Tibial artery (tissue), 4 donors: Measurements from ENCODE around the gene BRWD1.

ENCODE experiments used
- DNase-seq, 2 donors: peaks; one replicate each; pipeline ENCODE4 v3.0.0-alpha.2; 2019
- H3K27ac ChIP-seq, 2 donors: fragments of 200-600 bp; sonication (generic) in 1 of 2; 1 replicate in 1 of 2; 2 replicates in 1 of 2; pipeline ENCODE4 v1.5.1; 2018 to 2019; ENCODE audit warnings: mild to moderate bottlenecking in 1 of 2
- H3K27me3 ChIP-seq, 2 donors: fragments of 200-600 bp; sonication (generic) in 1 of 2; one replicate each; pipeline versions ENCODE4 v1.5.1 to v1.6.0; 2016 to 2019
- H3K36me3 ChIP-seq, 3 donors: fragments of 200-600 bp; sonication (generic) in 2 of 3; one replicate each; pipeline ENCODE4 v1.5.1; 2016 to 2019; ENCODE audit warnings: mild to moderate bottlenecking in 2 of 3
- H3K4me1 ChIP-seq, 4 donors: fragments of 200-600 bp; sonication (generic) in 2 of 4; 1 replicate in 3 of 4; 2 replicates in 1 of 4; pipeline ENCODE4 v1.5.1; 2016 to 2019
- H3K4me3 ChIP-seq, 2 donors: fragments of 200-600 bp; sonication (generic) in 1 of 2; 1 replicate in 1 of 2; 2 replicates in 1 of 2; pipeline ENCODE4 v1.5.1; 2018 to 2019; ENCODE audit warnings: mild to moderate bottlenecking in 2 of 2
- H3K9me3 ChIP-seq, 3 donors: fragments of 200-600 bp; sonication (generic) in 1 of 3; one replicate each; pipeline ENCODE4 v1.5.1; 2016 to 2019
- CTCF ChIP-seq, 2 experiments: fragments of 200-600 bp in 1 of 2; fragments of 450-650 bp in 1 of 2; IDR thresholded peaks; one replicate each; pipeline ENCODE4 v1.5.1; 2017 to 2019; ENCODE audit warnings: antibody characterized with exemption in 2 of 2, mild to moderate bottlenecking in 1 of 2, moderate library complexity in 1 of 2
- intact Hi-C: fragments of 100-400 bp; cut with DNase I; formaldehyde crosslinking; loops from one replicate; pipeline ENCODE4 v1.15.0; 2023; ENCODE audit warnings: low total_unique reads

Gene BRWD1

GRCh38 chr21:39326607-39327307 lies 13.3 kb upstream of the BRWD1 start:
- Histone ChIP-seq H3K4me1 (no peaks in the 10 kb centered on the region), H3K4me3 (no peak overlapping the region), H3K27ac (no peak overlapping the region), H3K27me3 (peaks cover 0 to 2% of the 10 kb centered on the region in 2 donors), H3K9me3 (no peaks in the 10 kb centered on the region), H3K36me3 (no peaks in the 10 kb centered on the region)
- intact Hi-C loops, result no loop called here
- no peak for DNase-seq
- TF ChIP-seq CTCF (IDR thresholded peaks at IDR 0.05), result no peak

- Histone ChIP-seq H3K9me3 (no peaks in the 10 kb centered on the region), H3K4me3 (no peak overlapping the region), H3K27me3 (peaks cover 0 to 2% of the 10 kb centered on the region in 2 donors), H3K27ac (no peak overlapping the region), H3K36me3 (no peaks in the 10 kb centered on the region), H3K4me1 (no peaks in the 10 kb centered on the region)
- no peak for DNase-seq
- TF ChIP-seq CTCF (IDR thresholded peaks at IDR 0.05), result no peak
- intact Hi-C loops, result no loop called here
Observed at GRCh38 chr21:39325458-39325857, 12.0 kb upstream of the BRWD1 start.

- DNase-seq, result no peak
- Histone ChIP-seq H3K36me3 (no peaks in the 10 kb centered on the region), H3K4me3 (no peak overlapping the region), H3K27ac (no peak overlapping the region), H3K27me3 (no peaks in the 10 kb centered on the region), H3K4me1 (no peaks in the 10 kb centered on the region), H3K9me3 (no peaks in the 10 kb centered on the region)
- TF ChIP-seq CTCF (IDR thresholded peaks at IDR 0.05), result no peak
- intact Hi-C loops, result no loop called here
Observed at GRCh38 chr21:39321424-39321823, 8.0 kb upstream of the BRWD1 start.

GRCh38 chr21:39319814-39320332 lies 6.4 kb upstream of the BRWD1 start:
- TF ChIP-seq CTCF (IDR thresholded peaks at IDR 0.05), result no peak
- intact Hi-C loops, result no loop called here
- no peaks in the 10 kb centered on the region for H3K36me3 ChIP-seq
- peak overlapping the region in 1 of 2 donors; percentile 35 for H3K27ac ChIP-seq
- no peak overlapping the region for H3K4me3 ChIP-seq
- DNase-seq, result no peak
- no peaks in the 10 kb centered on the region for H3K4me1 ChIP-seq
- no peaks in the 10 kb centered on the region for H3K9me3 ChIP-seq
- no peaks in the 10 kb centered on the region for H3K27me3 ChIP-seq

- Histone ChIP-seq H3K4me1 (peaks cover 0 to 4% (median 2%) of the 10 kb centered on the region in 4 donors), H3K4me3 (no peak overlapping the region), H3K27me3 (no peaks in the 10 kb centered on the region), H3K27ac (peak overlapping the region in 1 of 2 donors; percentile 35), H3K9me3 (no peaks in the 10 kb centered on the region), H3K36me3 (no peaks in the 10 kb centered on the region)
- peak in 1 of 2 donors; percentile 62 for DNase-seq
- TF ChIP-seq CTCF (IDR thresholded peaks at IDR 0.05), result no peak
- intact Hi-C loops, result no loop called here
Observed at GRCh38 chr21:39319251-39319756, 5.9 kb upstream of the BRWD1 start.
